Cardiac muscle cell (in vitro differentiated cells and primary cell): ENCODE data around the gene TMEM50B. TPM values are rescaled to one million over a fixed set of nuclear protein-coding genes. Genes with fewer than 3 reads are reported as not detected.

Experiments used
- DNase-seq, 2 donors: peaks; one replicate each; pipeline versions ENCODE4 v3.0.0 to v3.0.0-alpha.2; 2010 to 2017; ENCODE audit warnings: low read depth in 1 of 2, low spot score in 1 of 2
- H3K27ac ChIP-seq: fragments of 200-600 bp; sonication (generic); 2 replicates; pipeline ENCODE4 v1.5.1; 2016
- H3K27me3 ChIP-seq: fragments of 200-600 bp; sonication (generic); 2 replicates; pipeline ENCODE4 v1.6.0; 2016; ENCODE audit warnings: control low read depth
- H3K36me3 ChIP-seq: fragments of 200-600 bp; sonication (generic); 2 replicates; pipeline ENCODE4 v1.5.1; 2016; ENCODE audit warnings: control low read depth
- H3K4me1 ChIP-seq: fragments of 200-600 bp; sonication (generic); 2 replicates; pipeline ENCODE4 v1.8.1; 2017; ENCODE audit warnings: low read depth, mild to moderate bottlenecking, mixed run types
- H3K4me3 ChIP-seq: fragments of 200-600 bp; sonication (generic); 2 replicates; pipeline ENCODE4 v1.5.1; 2016; ENCODE audit warnings: mild to moderate bottlenecking
- H3K9me3 ChIP-seq: fragments of 200-600 bp; sonication (generic); 2 replicates; pipeline ENCODE4 v1.5.1; 2017; ENCODE audit warnings: low read depth, mild to moderate bottlenecking, control low read depth
- polyA plus RNA-seq: library from polyadenylated mRNA; unstranded; fragments of >200 nt; fragmentation: Nextera tagmentation; extraction: Ambion mirVana; gene quantifications from 2 replicates; pipeline ENCODE4 v1.2.1, GENCODE V29; 2016
- total RNA-seq: library from RNA; depleted of rRNA; stranded (reverse); fragments of >200 nt; gene quantifications from 2 replicates; pipeline ENCODE4 v1.2.3, GENCODE V29; 2016
- TF ChIP-seq, protein P1 (sequence below): IDR thresholded peaks from 2 replicates; pipeline ENCODE4 v1.5.1; 2012; ENCODE audit warnings: low read depth, mild to moderate bottlenecking, low read length

Gene TMEM50B
- total and polyA plus RNA-seq, 2 experiments from 2014 or later, result 50.2 to 138 TPM

DNA sequence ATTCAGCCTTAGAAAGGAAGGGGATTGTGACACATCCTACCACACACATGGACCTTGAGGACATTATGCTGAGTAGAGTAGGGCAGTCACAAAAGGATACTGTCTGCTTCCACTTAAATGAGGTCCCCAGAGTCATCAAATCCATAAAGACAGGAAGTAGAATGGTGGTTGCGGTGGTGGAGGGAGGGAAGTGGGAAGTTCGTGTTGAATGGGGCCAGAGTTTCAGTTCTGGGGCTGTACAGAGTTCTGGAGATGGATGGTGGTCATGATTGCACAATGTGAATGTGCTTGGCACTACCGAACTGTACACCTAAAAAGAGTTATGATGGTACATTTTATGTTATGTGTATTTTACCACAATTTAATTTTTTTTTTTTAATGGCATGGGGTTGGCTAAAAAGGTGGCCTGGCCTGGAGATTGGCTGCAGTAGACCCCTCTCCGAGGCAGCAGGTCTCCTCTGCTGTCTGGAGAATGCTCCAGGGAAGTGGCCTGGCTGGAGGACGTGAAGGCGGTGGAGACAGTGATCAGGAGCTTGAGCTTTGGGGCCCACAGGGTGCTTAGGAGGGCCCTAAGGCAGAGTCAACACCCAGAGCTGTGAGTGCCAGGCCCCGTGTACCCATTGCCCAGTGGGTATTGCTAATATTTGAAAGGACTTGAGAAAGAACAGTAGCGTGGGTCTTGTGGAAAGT is 46.2 kb downstream of the TMEM50B start:
- Histone ChIP-seq H3K4me1 (no peaks in the 10 kb centered on the region), H3K36me3 (peaks cover 66% of the 10 kb centered on the region), H3K27me3 (no peaks in the 10 kb centered on the region), H3K4me3 (no peak overlapping the region), H3K9me3 (no peaks in the 10 kb centered on the region), H3K27ac (no peak overlapping the region)
- DNase-seq, result no peak
- TF ChIP-seq, protein P1, sequence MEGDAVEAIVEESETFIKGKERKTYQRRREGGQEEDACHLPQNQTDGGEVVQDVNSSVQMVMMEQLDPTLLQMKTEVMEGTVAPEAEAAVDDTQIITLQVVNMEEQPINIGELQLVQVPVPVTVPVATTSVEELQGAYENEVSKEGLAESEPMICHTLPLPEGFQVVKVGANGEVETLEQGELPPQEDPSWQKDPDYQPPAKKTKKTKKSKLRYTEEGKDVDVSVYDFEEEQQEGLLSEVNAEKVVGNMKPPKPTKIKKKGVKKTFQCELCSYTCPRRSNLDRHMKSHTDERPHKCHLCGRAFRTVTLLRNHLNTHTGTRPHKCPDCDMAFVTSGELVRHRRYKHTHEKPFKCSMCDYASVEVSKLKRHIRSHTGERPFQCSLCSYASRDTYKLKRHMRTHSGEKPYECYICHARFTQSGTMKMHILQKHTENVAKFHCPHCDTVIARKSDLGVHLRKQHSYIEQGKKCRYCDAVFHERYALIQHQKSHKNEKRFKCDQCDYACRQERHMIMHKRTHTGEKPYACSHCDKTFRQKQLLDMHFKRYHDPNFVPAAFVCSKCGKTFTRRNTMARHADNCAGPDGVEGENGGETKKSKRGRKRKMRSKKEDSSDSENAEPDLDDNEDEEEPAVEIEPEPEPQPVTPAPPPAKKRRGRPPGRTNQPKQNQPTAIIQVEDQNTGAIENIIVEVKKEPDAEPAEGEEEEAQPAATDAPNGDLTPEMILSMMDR, result no peak

DNA sequence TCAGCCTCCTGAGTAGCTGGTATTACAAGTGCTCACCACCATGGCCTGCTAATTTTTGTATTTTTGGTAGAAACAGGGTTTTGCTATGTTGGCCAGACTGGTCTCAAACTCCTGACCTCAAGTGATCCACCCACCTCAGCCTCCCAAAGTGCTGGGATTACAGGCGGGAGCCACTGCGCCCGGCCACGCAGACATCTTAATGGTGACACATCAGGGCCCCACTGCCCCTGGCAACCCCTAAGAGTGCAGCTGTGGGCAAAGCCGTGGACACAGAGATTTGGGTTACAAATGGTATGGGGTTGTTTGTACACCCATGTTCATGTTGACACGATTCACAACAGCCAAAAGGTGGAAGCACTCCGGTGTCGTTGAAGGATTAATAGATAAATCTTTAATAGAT is 46.8 kb downstream of the TMEM50B start:
- DNase-seq, result no peak
- H3K27ac ChIP-seq, result no peak overlapping the region
- H3K9me3 ChIP-seq, result no peaks in the 10 kb centered on the region
- no peak overlapping the region for H3K4me3 ChIP-seq
- TF ChIP-seq, protein P1, result no peak
- H3K4me1 ChIP-seq, result no peaks in the 10 kb centered on the region
- peaks cover 63% of the 10 kb centered on the region for H3K36me3 ChIP-seq
- H3K27me3 ChIP-seq, result no peaks in the 10 kb centered on the region

DNA sequence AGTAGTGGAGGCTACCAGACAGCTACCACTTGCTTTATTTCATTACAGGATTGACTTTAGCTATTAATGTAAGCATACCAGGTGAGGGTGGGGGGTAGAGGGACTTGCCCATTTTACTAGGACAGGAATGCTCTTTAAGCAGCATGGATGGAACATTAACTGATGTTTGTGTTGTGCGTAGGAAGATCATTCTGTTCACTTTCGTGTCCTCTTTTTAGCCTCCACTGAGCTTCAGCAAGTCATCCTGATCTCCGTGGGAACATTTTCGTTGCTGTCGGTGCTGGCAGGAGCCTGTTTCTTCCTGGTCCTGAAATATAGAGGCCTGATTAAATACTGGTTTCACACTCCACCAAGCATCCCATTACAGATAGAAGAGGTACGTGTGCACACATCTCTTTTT is 47.3 kb downstream of the TMEM50B start:
- TF ChIP-seq, protein P1, result no peak
- no peak overlapping the region for H3K4me3 ChIP-seq
- no peaks in the 10 kb centered on the region for H3K9me3 ChIP-seq
- no peaks in the 10 kb centered on the region for H3K4me1 ChIP-seq
- no peaks in the 10 kb centered on the region for H3K27me3 ChIP-seq
- H3K36me3 ChIP-seq, result peaks cover 62% of the 10 kb centered on the region
- DNase-seq, result no peak
- H3K27ac ChIP-seq, result peak overlapping the region; percentile 13

DNA sequence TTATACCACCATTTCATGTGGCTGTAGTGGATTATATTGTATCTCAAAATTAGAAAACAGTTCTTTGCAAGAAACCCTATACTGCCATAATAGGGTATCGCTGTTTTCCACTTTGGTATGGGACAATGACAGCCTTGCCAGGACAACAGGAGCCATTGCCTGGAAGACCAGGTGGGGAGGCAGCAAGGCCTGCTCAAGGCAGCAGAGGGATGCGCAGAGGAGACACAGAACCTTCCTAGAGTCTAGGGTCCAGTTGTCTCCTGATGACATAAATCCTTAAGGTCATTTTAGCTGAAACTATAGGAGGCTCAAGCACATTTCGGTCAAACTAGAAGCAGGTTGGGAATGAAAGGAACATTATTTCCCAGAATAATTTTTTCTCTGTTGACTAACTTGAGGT is 48.9 kb downstream of the TMEM50B start:
- Histone ChIP-seq H3K9me3 (no peaks in the 10 kb centered on the region), H3K4me1 (no peaks in the 10 kb centered on the region), H3K36me3 (peaks cover 64% of the 10 kb centered on the region), H3K4me3 (no peak overlapping the region), H3K27ac (no peak overlapping the region), H3K27me3 (no peaks in the 10 kb centered on the region)
- TF ChIP-seq, protein P1, result no peak
- no peak for DNase-seq

DNA sequence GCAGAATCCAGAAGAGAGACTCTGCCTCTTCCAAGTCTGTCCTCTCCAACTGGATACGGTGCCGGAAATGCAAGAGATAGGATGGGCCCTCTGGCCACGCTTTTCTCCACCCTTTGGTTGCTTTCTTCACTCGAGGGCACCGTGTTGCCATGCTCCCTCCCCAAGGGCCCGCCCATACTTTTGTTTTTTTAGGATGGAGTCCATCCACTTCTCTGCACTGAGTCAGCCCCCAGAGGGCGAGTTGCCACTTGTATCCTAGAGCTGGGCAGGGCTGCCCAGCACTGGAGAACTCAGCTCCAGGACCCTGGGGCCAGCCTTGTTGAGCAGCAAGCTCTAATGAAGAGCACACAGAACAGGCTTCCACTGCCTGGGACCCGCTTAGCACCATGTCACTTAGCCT is 51.1 kb downstream of the TMEM50B start:
- H3K27me3 ChIP-seq, result no peaks in the 10 kb centered on the region
- DNase-seq, result no peak
- H3K27ac ChIP-seq, result no peak overlapping the region
- no peak overlapping the region for H3K4me3 ChIP-seq
- H3K36me3 ChIP-seq, result peaks cover 63% of the 10 kb centered on the region
- H3K9me3 ChIP-seq, result no peaks in the 10 kb centered on the region
- H3K4me1 ChIP-seq, result no peaks in the 10 kb centered on the region
- TF ChIP-seq, protein P1, result no peak
